Left colon (tissue), 2 donors: ENCODE results near the gene CHST8. TPM values are rescaled to one million over a fixed set of nuclear protein-coding genes. Genes with fewer than 3 reads are reported as not detected.

Experiments used
- ATAC-seq: fragments of 200-7000 bp; cut with Tn5 transposase; one replicate; pipeline ENCODE4 v1.9.1; 2020; ENCODE audit warnings: mild to moderate bottlenecking, moderate library complexity
- DNase-seq, 2 donors: peaks; one replicate each; pipeline ENCODE4 v3.0.0-alpha.2; 2020
- intact Hi-C, 2 donors: fragments of 100-400 bp; cut with DNase I in 1 of 2; cut with micrococcal nuclease in 1 of 2; formaldehyde crosslinking; loops; one replicate each; pipeline versions ENCODE4 v1.11.2 to v1.14.0; 2022; cut with DNase I, micrococcal nuclease
- total RNA-seq, 2 donors: library from RNA; stranded (reverse); fragmentation: NEBNext Ultra II Directional; extraction: Animal tissue kit (Norgen Biotek cat#: 25700); gene quantifications; one replicate each; pipeline ENCODE4 v1.2.1, GENCODE V29; 2021
- donor health status: DM: no; HTN: no; CAD: no.
- donor health status: DM: yes; HTN: yes; CAD: no.

Gene CHST8
- total RNA-seq, 2 donors from 2014 or later: not detected

- intact Hi-C loops: no loop called here
- DNase-seq (no peak), ATAC-seq (no peak)
Observed at GRCh38 chr19:33720691-33721682, 99.2 kb downstream of the CHST8 start.

DNA sequence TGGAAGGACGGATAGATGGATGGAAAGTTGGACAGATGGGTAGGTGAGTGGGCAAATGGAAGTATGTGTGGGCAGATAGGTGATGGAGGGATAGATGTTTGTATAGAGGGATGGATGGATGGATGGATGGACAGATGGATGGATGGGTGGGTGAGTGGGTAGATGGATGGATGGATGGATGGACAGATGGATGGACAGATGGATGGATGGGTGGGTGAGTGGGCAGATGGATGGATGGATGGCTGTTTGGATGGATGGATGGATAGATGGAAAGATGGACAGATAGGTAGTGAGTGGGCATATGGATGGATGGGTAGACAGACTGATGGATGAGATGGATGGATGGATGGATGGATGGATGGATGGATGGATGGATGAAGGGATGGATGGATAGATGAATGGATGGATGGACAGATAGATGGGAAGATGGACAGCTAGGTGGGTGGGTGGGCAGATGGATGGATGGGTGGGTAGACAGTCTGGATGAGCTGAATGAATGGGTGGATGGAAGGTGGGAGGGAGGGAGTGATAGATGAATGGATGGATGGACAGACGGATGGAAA is 100.1 kb downstream of the CHST8 start:
- DNase-seq (no peak), ATAC-seq (no peak)
- intact Hi-C loops: no loop called here

- DNase-seq (no peak), ATAC-seq (no peak)
- intact Hi-C loops: no loop called here
Observed at GRCh38 chr19:33722456-33723239, 100.9 kb downstream of the CHST8 start.

DNA sequence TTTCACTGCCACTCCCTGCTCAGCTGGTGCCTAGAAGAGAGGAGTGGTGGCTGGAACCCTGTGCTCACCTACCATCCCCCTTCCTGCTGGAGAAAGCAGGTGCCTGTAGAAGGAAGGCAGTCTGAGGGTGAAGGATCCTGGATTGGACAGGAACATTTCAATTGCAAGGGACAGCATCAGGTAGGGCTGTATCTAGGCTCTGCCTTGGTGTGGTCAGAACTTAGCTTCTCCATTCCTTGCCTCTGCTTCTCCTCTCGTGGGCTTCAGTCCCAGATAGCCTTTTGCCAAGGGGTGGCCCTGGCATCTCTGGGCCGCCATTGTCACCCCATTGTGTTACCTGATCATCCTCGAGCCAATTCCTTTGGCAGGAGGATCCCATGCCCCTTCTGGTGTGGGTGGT is 101.8 kb downstream of the CHST8 start:
- ATAC-seq (no peak), DNase-seq (no peak)
- intact Hi-C loops: no loop called here

- ATAC-seq: no peak
Observed at GRCh38 chr19:33724021-33724720, 102.4 kb downstream of the CHST8 start.

GRCh38 chr19:33724721-33725060 is 102.9 kb downstream of the CHST8 start:
- no peak for DNase-seq
- no peak for ATAC-seq
- intact Hi-C loops: no loop called here

More at GRCh38 chr19:33724021-33724720, 102.4 kb downstream of the CHST8 start:
- no peak for DNase-seq
- intact Hi-C loops: no loop called here

DNA sequence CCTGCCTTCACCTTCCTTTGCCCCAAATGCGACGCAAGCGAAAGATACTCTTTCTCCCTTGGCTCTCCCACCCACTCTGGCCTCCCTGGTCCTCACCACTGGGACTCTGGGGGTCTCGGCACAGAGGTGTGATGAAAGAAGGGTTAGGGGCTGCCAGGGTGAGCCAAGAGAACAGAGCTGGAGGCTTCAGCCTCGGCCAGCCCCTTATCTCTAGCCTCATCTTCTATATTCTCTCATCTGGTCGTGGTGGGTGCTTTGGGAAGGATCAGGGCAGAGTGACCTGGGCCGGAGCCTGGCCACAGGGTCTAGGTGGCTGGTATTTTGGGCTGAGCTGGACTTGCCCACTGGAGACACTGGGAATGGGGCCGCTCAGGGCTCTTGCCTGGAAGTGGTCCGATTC is 103.8 kb downstream of the CHST8 start:
- DNase-seq: no peak
- intact Hi-C loops: no loop called here
- ATAC-seq: no peak

GRCh38 chr19:33726756-33727155 is 105.0 kb downstream of the CHST8 start:
- intact Hi-C loops: no loop called here
- ATAC-seq (no peak), DNase-seq (no peak)

DNA sequence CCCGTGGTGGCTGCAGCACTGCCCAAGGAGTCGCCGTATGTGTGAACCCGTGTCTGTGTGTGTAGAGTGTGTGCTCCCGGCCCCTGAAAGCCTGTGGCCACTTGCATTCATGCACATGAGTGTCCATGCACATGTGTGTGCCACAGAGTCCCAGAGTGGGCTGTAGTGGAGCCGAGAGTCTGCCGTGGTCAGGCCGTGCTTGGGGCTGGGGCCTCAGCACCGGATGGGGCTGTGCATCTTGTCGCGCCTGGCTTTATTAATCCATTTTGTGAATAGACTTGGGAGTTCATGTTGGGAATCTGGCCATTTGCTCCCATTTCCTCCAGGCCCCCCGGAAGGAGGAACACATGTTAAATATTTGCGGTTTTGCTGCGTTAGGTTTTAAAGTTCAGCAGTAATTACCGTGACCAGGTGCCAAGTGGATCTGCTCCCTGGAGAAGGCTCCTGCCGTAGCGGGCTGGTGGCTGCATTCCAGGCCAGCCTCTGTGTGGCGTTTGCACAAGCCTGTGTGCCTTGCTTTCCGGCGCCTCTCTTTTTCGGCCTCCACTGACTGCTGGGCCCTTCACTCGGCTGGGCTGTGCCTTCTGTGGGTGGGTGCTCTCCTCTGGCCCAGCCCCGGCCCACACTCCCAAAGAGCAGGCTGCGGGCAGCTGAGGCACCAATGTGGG is 105.7 kb downstream of the CHST8 start:
- DNase-seq: no peak
- intact Hi-C loops: no loop called here

DNA sequence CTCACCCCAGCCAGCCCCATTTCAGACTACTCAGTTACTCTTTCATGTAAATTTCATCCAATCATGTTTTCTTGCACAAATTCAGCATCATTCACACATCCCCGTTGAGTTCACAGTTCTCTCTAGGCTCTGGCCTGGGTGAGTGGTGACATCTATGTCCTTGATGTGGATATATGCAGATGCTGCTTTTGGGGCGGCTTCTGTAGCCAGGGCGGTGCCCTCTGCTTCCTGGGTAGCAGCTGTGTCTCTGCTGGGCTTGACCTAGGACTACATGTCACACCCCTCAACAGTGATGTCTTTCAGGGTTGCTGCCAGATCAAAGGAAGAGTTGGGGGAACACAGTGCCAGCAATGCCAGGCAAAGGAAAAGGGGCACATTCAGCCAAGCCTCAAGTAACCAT is 106.4 kb downstream of the CHST8 start:
- ATAC-seq: no peak
- no peak for DNase-seq
- intact Hi-C loops: no loop called here

More for the DNA sequence above, 105.7 kb downstream of the CHST8 start:
- no peak for ATAC-seq

DNA sequence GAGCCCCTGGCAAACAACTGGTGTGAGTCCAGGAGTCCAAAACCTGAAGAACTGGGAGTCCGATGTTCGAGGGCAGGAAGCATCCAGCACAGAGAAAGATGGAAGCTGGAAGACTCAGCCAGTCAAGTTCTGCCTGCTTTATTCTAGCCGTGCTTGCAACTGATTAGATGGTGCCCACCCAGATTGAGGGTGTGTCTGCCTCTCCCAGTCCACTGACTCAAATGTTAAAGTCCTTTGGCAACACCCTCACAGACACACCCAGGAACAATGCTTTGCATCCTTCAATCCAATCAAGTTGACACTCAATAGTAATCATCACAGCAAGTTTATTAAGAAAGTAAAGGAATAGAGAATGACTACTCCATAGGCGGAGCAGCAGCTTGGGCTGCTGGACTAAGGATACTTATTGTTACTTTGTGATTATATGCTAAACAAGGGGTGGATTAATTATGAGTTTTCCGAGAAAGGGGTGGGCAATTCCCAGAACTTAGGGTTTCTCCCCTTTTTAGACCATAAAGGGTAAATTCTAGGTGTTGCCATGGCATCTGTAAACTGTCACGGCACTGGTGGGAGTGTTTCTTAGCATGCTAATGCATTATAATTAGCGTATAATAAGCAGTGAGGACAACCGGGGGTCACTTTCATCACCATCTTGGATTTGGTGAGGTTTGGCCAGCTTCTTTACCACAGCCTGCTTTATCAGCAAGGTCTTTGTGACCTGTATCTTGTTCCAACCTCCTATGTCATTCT is 109.3 kb downstream of the CHST8 start:
- ATAC-seq (no peak), DNase-seq (no peak)
- intact Hi-C loops: no loop called here

DNA sequence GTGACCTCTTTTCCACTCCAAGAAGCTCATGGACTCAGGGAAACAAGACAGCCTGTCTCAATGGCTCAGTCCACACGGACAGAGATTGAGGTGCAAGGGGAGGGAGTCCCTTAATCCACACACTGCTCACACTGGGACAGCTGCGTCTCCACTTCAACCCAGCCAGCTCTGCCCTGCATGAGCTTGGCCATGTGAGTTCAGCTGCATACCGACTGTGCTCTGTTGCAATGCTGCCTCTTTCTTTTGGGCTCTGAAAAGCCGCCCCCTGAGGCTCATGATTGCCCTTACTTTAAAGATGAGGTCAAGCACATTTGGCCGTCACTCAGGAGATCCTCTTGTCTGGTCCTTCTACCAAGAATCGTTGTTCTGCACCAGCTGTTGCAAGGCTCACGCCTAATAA is 110.1 kb downstream of the CHST8 start:
- no peak for ATAC-seq
- intact Hi-C loops: no loop called here
- no peak for DNase-seq

DNA sequence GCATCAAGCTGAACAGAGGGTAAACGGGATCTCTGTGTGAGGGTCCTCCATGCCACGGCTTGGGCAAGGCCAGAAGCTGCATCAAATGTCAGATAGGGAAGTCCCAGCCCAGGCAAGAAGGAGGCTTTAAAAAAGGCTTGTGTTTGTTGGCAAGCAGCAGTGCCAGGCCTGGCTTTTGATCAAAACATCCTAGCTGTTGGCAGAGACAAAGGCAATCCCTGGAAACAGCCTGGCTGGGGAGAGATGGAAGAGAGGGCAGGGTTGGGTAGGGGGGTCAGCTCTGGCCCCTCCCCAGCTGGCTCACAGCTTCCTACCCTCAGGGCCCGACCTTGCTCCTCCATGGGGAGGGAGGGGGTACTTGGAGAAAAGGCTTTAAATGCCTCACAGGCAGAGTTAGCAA is 113.2 kb downstream of the CHST8 start:
- intact Hi-C loops: no loop called here
- DNase-seq: no peak
- ATAC-seq: no peak

- no peak for DNase-seq
- ATAC-seq: no peak
- intact Hi-C loops: no loop called here
Observed at GRCh38 chr19:33736158-33736557, 114.4 kb downstream of the CHST8 start.

- intact Hi-C loops: no loop called here
- ATAC-seq: no peak
Observed at GRCh38 chr19:33736787-33737186, 115.0 kb downstream of the CHST8 start.

GRCh38 chr19:33737681-33738371 is 116.1 kb downstream of the CHST8 start:
- intact Hi-C loops: no loop called here
- ATAC-seq: no peak
- no peak for DNase-seq

More at GRCh38 chr19:33736787-33737186, 115.0 kb downstream of the CHST8 start:
- DNase-seq: no peak

DNA sequence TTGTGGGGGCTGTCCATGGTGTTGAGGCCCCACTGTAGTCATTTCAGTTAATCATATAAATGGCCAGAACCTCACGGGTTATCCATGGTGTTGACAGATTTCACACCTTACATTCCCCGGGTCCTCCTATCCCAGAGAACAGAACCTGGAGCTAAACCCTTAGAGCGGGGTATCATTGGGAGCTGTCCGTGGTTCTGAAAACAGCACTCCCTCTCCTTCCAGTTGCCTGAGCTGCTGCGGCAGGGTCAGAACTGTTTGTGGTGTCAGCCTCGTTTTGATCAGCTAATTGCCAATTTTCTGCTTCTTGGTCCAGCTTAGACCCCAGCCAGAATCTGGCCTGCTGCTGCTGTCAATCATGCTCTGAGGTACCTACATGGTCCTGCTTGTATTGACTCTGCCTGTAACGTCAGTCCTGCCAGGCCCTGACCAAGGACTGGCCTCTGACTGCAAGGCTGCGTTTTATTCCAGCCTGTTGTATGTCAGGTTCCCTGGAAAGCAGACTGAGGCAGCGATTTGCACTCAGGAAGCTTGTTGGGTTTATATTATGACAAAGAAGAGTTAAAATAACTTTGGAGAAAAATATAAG is 119.2 kb downstream of the CHST8 start:
- peak in 1 of 2 donors; percentile 14 for DNase-seq
- intact Hi-C loops: no loop called here
- ATAC-seq: no peak
